Neural crest cell (in vitro differentiated cells): ENCODE results near the gene TRMT1L. TPM values are rescaled to one million over a fixed set of nuclear protein-coding genes. Genes with fewer than 3 reads are reported as not detected.
A peak's percentile ranks its signal among the peaks of the same experiment; 100 is the strongest.

ENCODE experiments used
- DNase-seq: peaks from one replicate; pipeline ENCODE4 v3.0.0; 2021; ENCODE audit warnings: low read depth, mixed read lengths, low spot score
- H3K27ac Mint-ChIP-seq: one replicate; pipeline ENCODE4 v1.8.0; 2021; ENCODE audit warnings: mild to moderate bottlenecking, mixed read lengths; ENCODE audit not compliant: unreplicated experiment
- H3K27me3 Mint-ChIP-seq: 2 replicates; pipeline ENCODE4 v1.8.0; 2021; ENCODE audit warnings: low read depth, mild to moderate bottlenecking, mixed read lengths
- H3K36me3 Mint-ChIP-seq: 2 replicates; pipeline ENCODE4 v1.8.0; 2021; ENCODE audit warnings: low read depth, mild to moderate bottlenecking, mixed read lengths
- H3K4me1 Mint-ChIP-seq: 2 replicates; pipeline ENCODE4 v1.8.0; 2021; ENCODE audit warnings: mixed read lengths
- H3K4me3 Mint-ChIP-seq: one replicate; pipeline ENCODE4 v1.8.0; 2021; ENCODE audit warnings: mild to moderate bottlenecking, mixed read lengths
- H3K9me3 Mint-ChIP-seq: 2 replicates; pipeline ENCODE4 v1.8.0; 2021; ENCODE audit warnings: mixed read lengths
- total RNA-seq: library from RNA; stranded (reverse); gene quantifications from 2 replicates; pipeline ENCODE4 v1.2.1, GENCODE V29; 2021
- TF ChIP-seq, protein P1 (sequence below): fragments of 200-600 bp; sonication (generic); conservative IDR thresholded peaks from 2 replicates; pipeline ENCODE4 v1.5.0; 2021; ENCODE audit warnings: antibody characterized with exemption, mild to moderate bottlenecking

Gene TRMT1L
- total RNA-seq, 1 donor from 2014 or later, result 19.7 TPM

DNA sequence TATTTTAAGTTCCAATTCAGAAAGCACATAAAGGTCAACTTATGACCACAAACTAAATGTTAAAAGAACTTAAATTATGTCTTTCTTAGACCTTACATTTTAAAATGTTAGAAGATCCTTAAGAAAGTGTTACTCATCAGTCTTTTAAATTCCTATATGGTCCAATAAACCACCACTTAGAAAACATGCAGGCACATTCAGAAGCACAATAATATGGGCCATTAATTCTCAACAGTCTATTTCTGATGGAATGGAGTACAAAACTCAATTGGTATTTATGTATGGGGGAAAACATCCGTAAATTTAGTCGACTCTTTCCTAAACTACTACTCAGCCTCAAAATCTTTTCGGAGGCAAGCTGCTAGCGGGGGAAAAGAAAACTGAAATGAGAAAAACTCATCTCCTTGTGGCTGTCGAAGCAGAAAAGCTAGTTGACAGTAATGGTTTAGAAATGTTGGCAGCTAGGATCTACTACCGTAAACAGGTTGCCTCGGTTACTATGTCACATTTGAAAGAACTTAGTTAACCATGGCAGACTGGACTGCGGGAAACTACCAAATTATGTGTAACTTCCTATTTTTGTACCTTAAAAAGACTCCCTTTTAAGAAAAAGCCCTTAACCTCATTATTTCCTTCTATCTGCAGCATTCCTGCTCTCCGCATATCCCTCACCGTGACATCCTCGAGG lies 1.0 kb downstream of the TRMT1L start:
- DNase-seq, result no peak

GRCh38 chr1:185154912-185155513 lies 1.7 kb downstream of the TRMT1L start:
- Mint-ChIP-seq H3K36me3 (no peaks in the 10 kb centered on the region), H3K27ac (no peak overlapping the region), H3K9me3 (no peaks in the 10 kb centered on the region), H3K4me1 (peaks cover 19% of the 10 kb centered on the region), H3K4me3 (peak overlapping the region; percentile 99), H3K27me3 (no peaks in the 10 kb centered on the region)
- TF ChIP-seq, protein P1, sequence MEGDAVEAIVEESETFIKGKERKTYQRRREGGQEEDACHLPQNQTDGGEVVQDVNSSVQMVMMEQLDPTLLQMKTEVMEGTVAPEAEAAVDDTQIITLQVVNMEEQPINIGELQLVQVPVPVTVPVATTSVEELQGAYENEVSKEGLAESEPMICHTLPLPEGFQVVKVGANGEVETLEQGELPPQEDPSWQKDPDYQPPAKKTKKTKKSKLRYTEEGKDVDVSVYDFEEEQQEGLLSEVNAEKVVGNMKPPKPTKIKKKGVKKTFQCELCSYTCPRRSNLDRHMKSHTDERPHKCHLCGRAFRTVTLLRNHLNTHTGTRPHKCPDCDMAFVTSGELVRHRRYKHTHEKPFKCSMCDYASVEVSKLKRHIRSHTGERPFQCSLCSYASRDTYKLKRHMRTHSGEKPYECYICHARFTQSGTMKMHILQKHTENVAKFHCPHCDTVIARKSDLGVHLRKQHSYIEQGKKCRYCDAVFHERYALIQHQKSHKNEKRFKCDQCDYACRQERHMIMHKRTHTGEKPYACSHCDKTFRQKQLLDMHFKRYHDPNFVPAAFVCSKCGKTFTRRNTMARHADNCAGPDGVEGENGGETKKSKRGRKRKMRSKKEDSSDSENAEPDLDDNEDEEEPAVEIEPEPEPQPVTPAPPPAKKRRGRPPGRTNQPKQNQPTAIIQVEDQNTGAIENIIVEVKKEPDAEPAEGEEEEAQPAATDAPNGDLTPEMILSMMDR, result no peak
- DNase-seq, result no peak

More for the DNA sequence above, 1.0 kb downstream of the TRMT1L start:
- TF ChIP-seq, protein P1, result no peak
- no peaks in the 10 kb centered on the region for H3K27me3 Mint-ChIP-seq
- peak overlapping the region; percentile 88 for H3K27ac Mint-ChIP-seq
- H3K36me3 Mint-ChIP-seq, result no peaks in the 10 kb centered on the region
- H3K9me3 Mint-ChIP-seq, result no peaks in the 10 kb centered on the region
- peaks cover 19% of the 10 kb centered on the region for H3K4me1 Mint-ChIP-seq
- peak overlapping the region; percentile 99 for H3K4me3 Mint-ChIP-seq

GRCh38 chr1:185152187-185152767 lies 4.5 kb downstream of the TRMT1L start:
- Mint-ChIP-seq H3K27me3 (no peaks in the 10 kb centered on the region), H3K4me3 (peak overlapping the region; percentile 4), H3K36me3 (peaks cover 6% of the 10 kb centered on the region), H3K4me1 (peaks cover 12% of the 10 kb centered on the region), H3K27ac (no peak overlapping the region), H3K9me3 (no peaks in the 10 kb centered on the region)
- TF ChIP-seq, protein P1, result no peak
- no peak for DNase-seq

DNA sequence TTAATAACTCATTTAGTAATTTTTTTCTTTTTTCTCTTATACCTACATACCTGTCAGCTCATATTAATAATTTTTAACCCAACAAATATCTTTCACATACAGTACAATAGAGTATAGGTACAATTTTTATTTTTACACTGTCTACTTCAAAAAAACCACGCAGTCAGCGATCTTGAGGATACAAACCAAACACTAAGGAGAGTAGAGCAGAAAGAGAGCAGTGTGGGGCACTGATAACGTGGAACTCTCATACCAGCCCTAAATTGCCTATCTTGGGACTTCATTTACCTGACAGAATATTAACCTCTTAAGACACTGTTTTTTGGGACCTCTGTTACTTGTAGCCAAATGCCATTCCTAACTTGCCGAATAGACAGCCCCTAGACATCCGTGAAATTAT lies 5.5 kb downstream of the TRMT1L start:
- Mint-ChIP-seq H3K36me3 (peaks cover 6% of the 10 kb centered on the region), H3K4me3 (no peak overlapping the region), H3K9me3 (no peaks in the 10 kb centered on the region), H3K4me1 (peaks cover 11% of the 10 kb centered on the region), H3K27ac (no peak overlapping the region), H3K27me3 (no peaks in the 10 kb centered on the region)
- TF ChIP-seq, protein P1, result no peak
- no peak for DNase-seq

DNA sequence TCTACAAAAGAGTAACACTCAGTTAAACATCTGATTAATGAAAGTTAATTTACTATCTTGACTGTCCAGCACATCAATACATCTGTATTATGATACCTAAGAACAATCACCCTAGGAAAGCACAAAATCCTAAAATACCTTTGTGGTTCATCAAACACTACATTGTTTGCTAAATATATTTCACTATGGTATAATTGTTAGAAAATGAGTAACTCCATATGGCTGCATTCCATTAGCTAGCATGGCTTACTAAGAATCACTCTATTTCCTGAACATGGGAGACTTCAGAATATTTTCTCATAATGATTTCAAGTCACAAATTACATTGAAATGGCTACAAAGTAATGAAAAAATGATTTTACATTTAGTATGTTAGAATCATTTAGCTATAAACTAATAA lies 12.5 kb downstream of the TRMT1L start:
- no peaks in the 10 kb centered on the region for H3K4me1 Mint-ChIP-seq
- no peak for DNase-seq
- H3K4me3 Mint-ChIP-seq, result no peak overlapping the region
- peaks cover 9% of the 10 kb centered on the region for H3K36me3 Mint-ChIP-seq
- no peaks in the 10 kb centered on the region for H3K27me3 Mint-ChIP-seq
- no peaks in the 10 kb centered on the region for H3K9me3 Mint-ChIP-seq
- TF ChIP-seq, protein P1, result no peak
- H3K27ac Mint-ChIP-seq, result no peak overlapping the region
